ENCODE results near the gene TTC5. TPM values are rescaled to one million over a fixed set of nuclear protein-coding genes. Genes with fewer than 3 reads are reported as not detected.
A peak's percentile ranks its signal among the peaks of the same experiment; 100 is the strongest.

TTC5 gene
- total RNA-seq, 1 experiment from 2014 or later: 15.9 TPM

- TF ChIP-seq ZBTB21 (CRISPR knock-in tag; IDR thresholded peaks at IDR 0.05; ENCODE audit: borderline replicate concordance) (no peak), SOX15 (CRISPR knock-in tag; IDR thresholded peaks at IDR 0.05) (no peak)
Observed at GRCh38 chr14:20314026-20314425, 8.3 kb upstream of the TTC5 start (continued).

- ATAC-seq: no peak; the same call in 1 of the 2 replicates
- Mint-ChIP-seq H3K36me3 (peaks cover 11% of the 10 kb centered on the region), H3K27me3 (ENCODE audit: low read depth) (no peaks in the 10 kb centered on the region), H3K4me1 (peaks cover 9% of the 10 kb centered on the region), H3K27ac (no peak overlapping the region), H3K4me3 (peak overlapping the region; percentile 97), H3K9me3 (peaks cover 5% of the 10 kb centered on the region)
- POLR2A ChIA-PET: no interaction called here
- TF ChIP-seq MYBL2 (CRISPR knock-in tag; IDR thresholded peaks at IDR 0.05) (no peak), NFATC4 (CRISPR knock-in tag; IDR thresholded peaks at IDR 0.05) (no peak), RORB (CRISPR knock-in tag; IDR thresholded peaks at IDR 0.05) (no peak), CBFB (CRISPR knock-in tag; IDR thresholded peaks at IDR 0.05; ENCODE audit: low read depth) (no peak), SMAD3 (CRISPR knock-in tag; IDR thresholded peaks at IDR 0.05; ENCODE audit: borderline replicate concordance) (no peak), SOX15 (CRISPR knock-in tag; IDR thresholded peaks at IDR 0.05) (no peak), KAT7 (CRISPR knock-in tag; IDR thresholded peaks at IDR 0.05; ENCODE audit: borderline replicate concordance) (no peak), PRDM15 (CRISPR knock-in tag; IDR thresholded peaks at IDR 0.05) (no peak), OVOL2 (CRISPR knock-in tag; IDR thresholded peaks at IDR 0.05; ENCODE audit: borderline replicate concordance) (no peak), ETV6 (CRISPR knock-in tag; IDR thresholded peaks at IDR 0.05) (no peak), USF2 (CRISPR knock-in tag; IDR thresholded peaks at IDR 0.05) (no peak), NFE2L1 (CRISPR knock-in tag; IDR thresholded peaks at IDR 0.05) (no peak)
- TF ChIP-seq, protein P1, sequence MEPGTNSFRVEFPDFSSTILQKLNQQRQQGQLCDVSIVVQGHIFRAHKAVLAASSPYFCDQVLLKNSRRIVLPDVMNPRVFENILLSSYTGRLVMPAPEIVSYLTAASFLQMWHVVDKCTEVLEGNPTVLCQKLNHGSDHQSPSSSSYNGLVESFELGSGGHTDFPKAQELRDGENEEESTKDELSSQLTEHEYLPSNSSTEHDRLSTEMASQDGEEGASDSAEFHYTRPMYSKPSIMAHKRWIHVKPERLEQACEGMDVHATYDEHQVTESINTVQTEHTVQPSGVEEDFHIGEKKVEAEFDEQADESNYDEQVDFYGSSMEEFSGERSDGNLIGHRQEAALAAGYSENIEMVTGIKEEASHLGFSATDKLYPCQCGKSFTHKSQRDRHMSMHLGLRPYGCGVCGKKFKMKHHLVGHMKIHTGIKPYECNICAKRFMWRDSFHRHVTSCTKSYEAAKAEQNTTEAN (CRISPR knock-in tag; IDR thresholded peaks at IDR 0.05): no peak
- TF ChIP-seq, protein P2, sequence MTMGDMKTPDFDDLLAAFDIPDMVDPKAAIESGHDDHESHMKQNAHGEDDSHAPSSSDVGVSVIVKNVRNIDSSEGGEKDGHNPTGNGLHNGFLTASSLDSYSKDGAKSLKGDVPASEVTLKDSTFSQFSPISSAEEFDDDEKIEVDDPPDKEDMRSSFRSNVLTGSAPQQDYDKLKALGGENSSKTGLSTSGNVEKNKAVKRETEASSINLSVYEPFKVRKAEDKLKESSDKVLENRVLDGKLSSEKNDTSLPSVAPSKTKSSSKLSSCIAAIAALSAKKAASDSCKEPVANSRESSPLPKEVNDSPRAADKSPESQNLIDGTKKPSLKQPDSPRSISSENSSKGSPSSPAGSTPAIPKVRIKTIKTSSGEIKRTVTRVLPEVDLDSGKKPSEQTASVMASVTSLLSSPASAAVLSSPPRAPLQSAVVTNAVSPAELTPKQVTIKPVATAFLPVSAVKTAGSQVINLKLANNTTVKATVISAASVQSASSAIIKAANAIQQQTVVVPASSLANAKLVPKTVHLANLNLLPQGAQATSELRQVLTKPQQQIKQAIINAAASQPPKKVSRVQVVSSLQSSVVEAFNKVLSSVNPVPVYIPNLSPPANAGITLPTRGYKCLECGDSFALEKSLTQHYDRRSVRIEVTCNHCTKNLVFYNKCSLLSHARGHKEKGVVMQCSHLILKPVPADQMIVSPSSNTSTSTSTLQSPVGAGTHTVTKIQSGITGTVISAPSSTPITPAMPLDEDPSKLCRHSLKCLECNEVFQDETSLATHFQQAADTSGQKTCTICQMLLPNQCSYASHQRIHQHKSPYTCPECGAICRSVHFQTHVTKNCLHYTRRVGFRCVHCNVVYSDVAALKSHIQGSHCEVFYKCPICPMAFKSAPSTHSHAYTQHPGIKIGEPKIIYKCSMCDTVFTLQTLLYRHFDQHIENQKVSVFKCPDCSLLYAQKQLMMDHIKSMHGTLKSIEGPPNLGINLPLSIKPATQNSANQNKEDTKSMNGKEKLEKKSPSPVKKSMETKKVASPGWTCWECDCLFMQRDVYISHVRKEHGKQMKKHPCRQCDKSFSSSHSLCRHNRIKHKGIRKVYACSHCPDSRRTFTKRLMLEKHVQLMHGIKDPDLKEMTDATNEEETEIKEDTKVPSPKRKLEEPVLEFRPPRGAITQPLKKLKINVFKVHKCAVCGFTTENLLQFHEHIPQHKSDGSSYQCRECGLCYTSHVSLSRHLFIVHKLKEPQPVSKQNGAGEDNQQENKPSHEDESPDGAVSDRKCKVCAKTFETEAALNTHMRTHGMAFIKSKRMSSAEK (CRISPR knock-in tag; IDR thresholded peaks at IDR 0.05; ENCODE audit: borderline replicate concordance): no peak
- TF ChIP-seq, protein P3, sequence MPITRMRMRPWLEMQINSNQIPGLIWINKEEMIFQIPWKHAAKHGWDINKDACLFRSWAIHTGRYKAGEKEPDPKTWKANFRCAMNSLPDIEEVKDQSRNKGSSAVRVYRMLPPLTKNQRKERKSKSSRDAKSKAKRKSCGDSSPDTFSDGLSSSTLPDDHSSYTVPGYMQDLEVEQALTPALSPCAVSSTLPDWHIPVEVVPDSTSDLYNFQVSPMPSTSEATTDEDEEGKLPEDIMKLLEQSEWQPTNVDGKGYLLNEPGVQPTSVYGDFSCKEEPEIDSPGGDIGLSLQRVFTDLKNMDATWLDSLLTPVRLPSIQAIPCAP (CRISPR knock-in tag; IDR thresholded peaks at IDR 0.05): no peak
- CTCF ChIA-PET: interaction anchor here (0.8 to 1.5 kb wide), 2 partner anchors 14 to 155 kb away, joined by 3 to 4 read pairs; partner anchors contain the start of gene PIP4P1
- DNase-seq (ENCODE audit: low spot score): no peak
Observed at GRCh38 chr14:20306079-20306423, 300 bp upstream of the TTC5 start.

All from WTC11 (cell line).